HEK293 (cell line): ENCODE results near the gene SLC39A7.

Experiments used
- CTCF ChIA-PET: fragments of 350-600 bp; formaldehyde crosslinking; extraction: SDS; loops from one replicate; lab custom pipeline; 2021; ENCODE audit warnings: antibody characterized with exemption; lab: Yijun Ruan, JAX
- POLR2A ChIA-PET: fragments of 300-600 bp; formaldehyde crosslinking; extraction: SDS; loops from one replicate; lab custom pipeline; 2020; ENCODE audit warnings: antibody characterized with exemption, inconsistent platforms; lab: Yijun Ruan, JAX
- H3K27ac ChIP-seq: fragments of 200-500 bp; sonication (Bioruptor generic); 2 replicates; pipeline ENCODE4 v1.5.1; 2014; ENCODE audit warnings: low read depth, low read length, control low read depth, inconsistent platforms; ENCODE audit errors: extremely low read depth
- H3K36me3 ChIP-seq, 2 experiments: fragments of 200-500 bp in 1 of 2; sonication (Bioruptor generic) in 1 of 2; 1 replicate in 1 of 2; 2 replicates in 1 of 2; pipeline ENCODE4 v1.5.1; 2014 to 2017; ENCODE audit warnings: inconsistent platforms in 2 of 2, low read length in 2 of 2; ENCODE audit not compliant: control insufficient read depth in 2 of 2, insufficient read depth in 1 of 2
- H3K4me1 ChIP-seq: fragments of 200-500 bp; sonication (Bioruptor generic); 2 replicates; pipeline ENCODE4 v1.5.1; 2014; ENCODE audit warnings: mild to moderate bottlenecking, low read length, inconsistent platforms; ENCODE audit not compliant: control insufficient read depth, insufficient read depth
- H3K4me3 ChIP-seq: 2 replicates; pipeline ENCODE4 v1.5.1; 2011; ENCODE audit warnings: low read depth, mild to moderate bottlenecking, control low read depth, low read length, moderate library complexity
- H3K9me3 ChIP-seq: fragments of 200-500 bp; sonication (Bioruptor generic); 2 replicates; pipeline ENCODE4 v1.5.1; 2014; ENCODE audit warnings: low read depth, low read length, inconsistent platforms; ENCODE audit not compliant: control insufficient read depth, insufficient read depth
- BCL11A ChIP-seq: fragments of 450-650 bp; formaldehyde crosslinking; IDR thresholded peaks from 2 replicates; pipeline ENCODE4 v1.5.1; 2016; ENCODE audit warnings: low read depth, missing biosample characterization, missing genetic modification characterization
- BCL11B ChIP-seq: fragments of 450-650 bp; formaldehyde crosslinking; IDR thresholded peaks from 2 replicates; pipeline ENCODE4 v1.5.1; 2016; ENCODE audit warnings: low read depth, missing biosample characterization, missing genetic modification characterization
- CTCF ChIP-seq: fragments of 450-650 bp; formaldehyde crosslinking; IDR thresholded peaks from 2 replicates; pipeline ENCODE4 v1.5.1; 2016; ENCODE audit warnings: missing biosample characterization, missing genetic modification characterization
- GLIS1 ChIP-seq: fragments of 450-650 bp; formaldehyde crosslinking; IDR thresholded peaks from 2 replicates; pipeline ENCODE4 v1.5.1; 2016; ENCODE audit warnings: missing biosample characterization, missing genetic modification characterization
- GLIS2 ChIP-seq: fragments of 450-650 bp; formaldehyde crosslinking; IDR thresholded peaks from 2 replicates; pipeline ENCODE4 v1.5.1; 2016; ENCODE audit warnings: missing biosample characterization, missing genetic modification characterization
- HIC1 ChIP-seq: fragments of 450-650 bp; formaldehyde crosslinking; IDR thresholded peaks from 2 replicates; pipeline ENCODE4 v1.5.1; 2016; ENCODE audit warnings: missing biosample characterization, missing genetic modification characterization
- MYNN ChIP-seq: fragments of 450-650 bp; formaldehyde crosslinking; IDR thresholded peaks from 2 replicates; pipeline ENCODE4 v1.5.1; 2016; ENCODE audit warnings: missing biosample characterization, missing genetic modification characterization, borderline replicate concordance
- PATZ1 ChIP-seq: fragments of 450-650 bp; formaldehyde crosslinking; IDR thresholded peaks from 2 replicates; pipeline ENCODE4 v1.5.1; 2016; ENCODE audit warnings: missing biosample characterization, missing genetic modification characterization
- SP2 ChIP-seq: fragments of 450-650 bp; formaldehyde crosslinking; IDR thresholded peaks from 2 replicates; pipeline ENCODE4 v1.5.1; 2016; ENCODE audit warnings: missing biosample characterization, missing genetic modification characterization
- SP3 ChIP-seq: fragments of 450-650 bp; formaldehyde crosslinking; IDR thresholded peaks from 2 replicates; pipeline ENCODE4 v1.5.1; 2016; ENCODE audit warnings: missing biosample characterization, missing genetic modification characterization
- TCF7L2 ChIP-seq: IDR thresholded peaks from 2 replicates; pipeline ENCODE4 v1.6.1; 2011; ENCODE audit warnings: low read depth, mild to moderate bottlenecking, inconsistent platforms, low read length, moderate library complexity, borderline replicate concordance
- ZBTB10 ChIP-seq: fragments of 450-650 bp; formaldehyde crosslinking; IDR thresholded peaks from 2 replicates; pipeline ENCODE4 v1.5.1; 2016; ENCODE audit warnings: missing biosample characterization, missing genetic modification characterization
- ZBTB17 ChIP-seq: fragments of 450-650 bp; formaldehyde crosslinking; IDR thresholded peaks from 2 replicates; pipeline ENCODE4 v1.5.1; 2016; ENCODE audit warnings: missing biosample characterization, missing genetic modification characterization
- ZFHX2 ChIP-seq: fragments of 450-650 bp; formaldehyde crosslinking; conservative IDR thresholded peaks from 2 replicates; pipeline ENCODE4 v1.5.1; 2016; ENCODE audit warnings: missing biosample characterization, missing genetic modification characterization
- ZNF121 ChIP-seq: fragments of 450-650 bp; formaldehyde crosslinking; IDR thresholded peaks from 2 replicates; pipeline ENCODE4 v1.5.1; 2016; ENCODE audit warnings: missing biosample characterization, missing genetic modification characterization
- ZNF2 ChIP-seq: fragments of 450-650 bp; formaldehyde crosslinking; IDR thresholded peaks from 2 replicates; pipeline ENCODE4 v1.5.1; 2016; ENCODE audit warnings: missing biosample characterization, missing genetic modification characterization
- ZNF341 ChIP-seq: fragments of 450-650 bp; formaldehyde crosslinking; IDR thresholded peaks from 2 replicates; pipeline ENCODE4; 2016; ENCODE audit warnings: low read depth, missing biosample characterization, missing genetic modification characterization
- ZNF549 ChIP-seq: fragments of 450-650 bp; IDR thresholded peaks from 2 replicates; pipeline ENCODE4 v1.5.1; 2018; ENCODE audit warnings: missing biosample characterization, missing genetic modification characterization, mild to moderate bottlenecking, inconsistent platforms, moderate library complexity
- ZNF596 ChIP-seq: fragments of 450-650 bp; IDR thresholded peaks from 2 replicates; pipeline ENCODE4 v1.5.0; 2018; ENCODE audit warnings: missing biosample characterization, mild to moderate bottlenecking, missing genetic modification characterization, moderate library complexity
- ZNF600 ChIP-seq: fragments of 450-650 bp; formaldehyde crosslinking; IDR thresholded peaks from 2 replicates; pipeline ENCODE4 v1.5.1; 2016; ENCODE audit warnings: missing biosample characterization, missing genetic modification characterization
- ZNF624 ChIP-seq: fragments of 450-650 bp; formaldehyde crosslinking; IDR thresholded peaks from 2 replicates; pipeline ENCODE4 v1.5.1; 2017; ENCODE audit warnings: missing biosample characterization, missing genetic modification characterization
- ZNF629 ChIP-seq: fragments of 450-650 bp; formaldehyde crosslinking; IDR thresholded peaks from 2 replicates; pipeline ENCODE4 v1.5.1; 2017; ENCODE audit warnings: missing biosample characterization, missing genetic modification characterization
- ZNF660 ChIP-seq: fragments of 450-650 bp; IDR thresholded peaks from 2 replicates; pipeline ENCODE4 v1.5.1; 2018; ENCODE audit warnings: missing biosample characterization, mild to moderate bottlenecking, missing genetic modification characterization
- ZNF747 ChIP-seq: fragments of 450-650 bp; formaldehyde crosslinking; IDR thresholded peaks from 2 replicates; pipeline ENCODE4 v1.5.1; 2016; ENCODE audit warnings: missing biosample characterization, missing genetic modification characterization
- ZNF792 ChIP-seq: fragments of 450-650 bp; formaldehyde crosslinking; IDR thresholded peaks from 2 replicates; pipeline ENCODE4 v1.5.1; 2016; ENCODE audit warnings: missing biosample characterization, missing genetic modification characterization
- ZSCAN30 ChIP-seq: fragments of 450-650 bp; IDR thresholded peaks from 2 replicates; pipeline ENCODE4 v1.5.1; 2018; ENCODE audit warnings: missing biosample characterization, mild to moderate bottlenecking, missing genetic modification characterization, moderate library complexity

The SLC39A7 gene

GRCh38 chr6:33204415-33205190 lies 3.9 kb downstream of the SLC39A7 start, which contains the start of gene HSD17B8 (continued):
- TF ChIP-seq ZNF121 = no peak
- peak; percentile 76 for TF ChIP-seq ZNF2
- TF ChIP-seq GLIS2 (tag by site-specific recombination) = peak; percentile 97
- TF ChIP-seq SP3 (tag by site-specific recombination) = peak; percentile 81
- TF ChIP-seq MYNN (tag by site-specific recombination) = no peak
- TF ChIP-seq ZNF600 (tag by site-specific recombination) = peak; percentile 100
- TF ChIP-seq ZFHX2 (tag by site-specific recombination) = peak; percentile 25; the same call in 1 of the 2 replicates
- TF ChIP-seq ZNF747 = no peak
- TF ChIP-seq ZNF660 (tag by site-specific recombination) = 0 out of 2 replicates have a peak, but pooled peaks have one; percentile 9
- TF ChIP-seq GLIS1 (tag by site-specific recombination) = peak; percentile 96
- peak; percentile 99 for TF ChIP-seq BCL11B (tag by site-specific recombination)
- TF ChIP-seq ZNF624 (tag by site-specific recombination) = no peak
- no peak for TF ChIP-seq TCF7L2
- peak; percentile 92 for TF ChIP-seq SP2

- CTCF ChIA-PET = interaction anchor here (0.6 to 2.1 kb wide), 7 partner anchors 8 to 74 kb away, joined by 3 to 19 read pairs (median 3); no protein-coding TSS in a partner anchor
- TF ChIP-seq ZNF596 = peak; percentile 54
- peak; percentile 80 for TF ChIP-seq GLIS2 (tag by site-specific recombination)
- no peak for TF ChIP-seq ZNF549 (tag by site-specific recombination)
- peak; percentile 42 for TF ChIP-seq ZNF341
- no peak for TF ChIP-seq ZSCAN30
- peak; percentile 71 for TF ChIP-seq HIC1
- TF ChIP-seq ZBTB10 (tag by site-specific recombination) = peak; percentile 12; the same call in 1 of the 2 replicates
- peak; percentile 69 for TF ChIP-seq ZNF600 (tag by site-specific recombination)
- no peak for TF ChIP-seq ZNF792 (tag by site-specific recombination)
- TF ChIP-seq ZFHX2 (tag by site-specific recombination) = peak; percentile 77
- TF ChIP-seq PATZ1 (tag by site-specific recombination) = peak; percentile 84
- TF ChIP-seq BCL11A = 0 out of 2 replicates have a peak, but pooled peaks have one; percentile 12
- TF ChIP-seq CTCF = peak; percentile 68
- peak; percentile 87 for TF ChIP-seq ZBTB17 (tag by site-specific recombination)
- TF ChIP-seq ZNF629 = 0 out of 2 replicates have a peak, but pooled peaks have one; percentile 55
These were observed 4.7 kb downstream of the SLC39A7 start for GRCh38 chr6:33205191-33206026.

More at GRCh38 chr6:33205191-33206026, 4.7 kb downstream of the SLC39A7 start:
- POLR2A ChIA-PET = interaction anchor here (0.9 to 2.0 kb wide), 8 partner anchors 43 to 249 kb away, joined by 3 to 30 read pairs (median 6); partner anchors contain the start of genes B3GALT4, RPS18, VPS52 and ZBTB22
- Histone ChIP-seq H3K9me3 (no peaks in the 10 kb centered on the region), H3K4me1 (peaks cover 22% of the 10 kb centered on the region), H3K27ac (peak overlapping the region; percentile 53; the same call in 1 of the 2 replicates), H3K4me3 (peak overlapping the region; percentile 72), H3K36me3 (peaks cover 3 to 41% of the 10 kb centered on the region in 2 experiments)
